ENCODE data around the gene PEX10.

DNA sequence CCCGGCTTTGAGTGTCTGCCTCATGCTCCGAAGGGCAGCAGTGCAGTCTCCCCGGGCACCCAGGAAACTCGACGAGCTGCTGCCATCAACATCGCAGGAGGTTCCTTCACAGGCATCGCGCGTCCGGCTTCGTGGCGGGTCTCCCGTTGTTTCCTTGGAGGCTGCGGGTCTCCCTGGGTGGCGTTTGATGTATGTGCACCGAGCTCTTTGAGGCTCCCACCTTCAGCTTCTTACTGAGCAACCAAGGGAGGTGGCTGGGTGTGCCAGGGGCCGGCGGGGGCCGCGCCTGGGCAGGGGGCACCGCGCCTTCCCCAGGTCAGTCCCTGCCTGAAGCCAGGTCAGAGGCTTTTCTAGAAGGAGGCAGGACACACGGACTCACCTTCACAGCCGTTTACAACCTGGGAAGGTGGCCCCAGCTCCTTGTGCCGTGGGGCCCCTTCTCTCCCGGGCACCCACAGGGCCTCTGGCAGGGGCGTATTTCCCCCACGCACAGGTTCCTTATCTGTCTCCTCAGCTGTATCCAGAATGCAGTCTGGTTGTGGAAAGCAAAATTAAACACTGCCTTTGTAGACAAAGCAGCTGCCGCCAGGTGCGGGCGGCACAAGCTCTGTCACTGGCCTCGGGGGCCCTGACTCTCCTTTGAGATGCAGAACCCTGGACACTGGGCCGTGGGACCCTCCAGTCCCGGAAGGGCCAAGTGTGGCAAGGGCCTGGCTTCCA, 21.7 kb upstream of the PEX10 start:
- TF ChIP-seq, protein P1, sequence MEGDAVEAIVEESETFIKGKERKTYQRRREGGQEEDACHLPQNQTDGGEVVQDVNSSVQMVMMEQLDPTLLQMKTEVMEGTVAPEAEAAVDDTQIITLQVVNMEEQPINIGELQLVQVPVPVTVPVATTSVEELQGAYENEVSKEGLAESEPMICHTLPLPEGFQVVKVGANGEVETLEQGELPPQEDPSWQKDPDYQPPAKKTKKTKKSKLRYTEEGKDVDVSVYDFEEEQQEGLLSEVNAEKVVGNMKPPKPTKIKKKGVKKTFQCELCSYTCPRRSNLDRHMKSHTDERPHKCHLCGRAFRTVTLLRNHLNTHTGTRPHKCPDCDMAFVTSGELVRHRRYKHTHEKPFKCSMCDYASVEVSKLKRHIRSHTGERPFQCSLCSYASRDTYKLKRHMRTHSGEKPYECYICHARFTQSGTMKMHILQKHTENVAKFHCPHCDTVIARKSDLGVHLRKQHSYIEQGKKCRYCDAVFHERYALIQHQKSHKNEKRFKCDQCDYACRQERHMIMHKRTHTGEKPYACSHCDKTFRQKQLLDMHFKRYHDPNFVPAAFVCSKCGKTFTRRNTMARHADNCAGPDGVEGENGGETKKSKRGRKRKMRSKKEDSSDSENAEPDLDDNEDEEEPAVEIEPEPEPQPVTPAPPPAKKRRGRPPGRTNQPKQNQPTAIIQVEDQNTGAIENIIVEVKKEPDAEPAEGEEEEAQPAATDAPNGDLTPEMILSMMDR (IDR thresholded peaks at IDR 0.05 in 2 of 3, conservative IDR thresholded peaks at IDR 0.05 in 1 of 3; ENCODE audit: control insufficient read depth in 2 of 3, extremely low read depth in 1 of 3, insufficient read depth in 1 of 3, low read depth in 3 of 3, low read length in 3 of 3) = no peak
- TF ChIP-seq, protein P2, sequence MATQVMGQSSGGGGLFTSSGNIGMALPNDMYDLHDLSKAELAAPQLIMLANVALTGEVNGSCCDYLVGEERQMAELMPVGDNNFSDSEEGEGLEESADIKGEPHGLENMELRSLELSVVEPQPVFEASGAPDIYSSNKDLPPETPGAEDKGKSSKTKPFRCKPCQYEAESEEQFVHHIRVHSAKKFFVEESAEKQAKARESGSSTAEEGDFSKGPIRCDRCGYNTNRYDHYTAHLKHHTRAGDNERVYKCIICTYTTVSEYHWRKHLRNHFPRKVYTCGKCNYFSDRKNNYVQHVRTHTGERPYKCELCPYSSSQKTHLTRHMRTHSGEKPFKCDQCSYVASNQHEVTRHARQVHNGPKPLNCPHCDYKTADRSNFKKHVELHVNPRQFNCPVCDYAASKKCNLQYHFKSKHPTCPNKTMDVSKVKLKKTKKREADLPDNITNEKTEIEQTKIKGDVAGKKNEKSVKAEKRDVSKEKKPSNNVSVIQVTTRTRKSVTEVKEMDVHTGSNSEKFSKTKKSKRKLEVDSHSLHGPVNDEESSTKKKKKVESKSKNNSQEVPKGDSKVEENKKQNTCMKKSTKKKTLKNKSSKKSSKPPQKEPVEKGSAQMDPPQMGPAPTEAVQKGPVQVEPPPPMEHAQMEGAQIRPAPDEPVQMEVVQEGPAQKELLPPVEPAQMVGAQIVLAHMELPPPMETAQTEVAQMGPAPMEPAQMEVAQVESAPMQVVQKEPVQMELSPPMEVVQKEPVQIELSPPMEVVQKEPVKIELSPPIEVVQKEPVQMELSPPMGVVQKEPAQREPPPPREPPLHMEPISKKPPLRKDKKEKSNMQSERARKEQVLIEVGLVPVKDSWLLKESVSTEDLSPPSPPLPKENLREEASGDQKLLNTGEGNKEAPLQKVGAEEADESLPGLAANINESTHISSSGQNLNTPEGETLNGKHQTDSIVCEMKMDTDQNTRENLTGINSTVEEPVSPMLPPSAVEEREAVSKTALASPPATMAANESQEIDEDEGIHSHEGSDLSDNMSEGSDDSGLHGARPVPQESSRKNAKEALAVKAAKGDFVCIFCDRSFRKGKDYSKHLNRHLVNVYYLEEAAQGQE (IDR thresholded peaks at IDR 0.05; ENCODE audit: low read depth, low read length) = no peak
- no peak for TF ChIP-seq TAF1 (IDR thresholded peaks at IDR 0.05; ENCODE audit: borderline replicate concordance, low read depth, low read length)
